HG03135 (cell line): ENCODE measurements around the gene UQCC5.

Experiments used
- ATAC-seq: cut with Tn5 transposase; IDR thresholded peaks from one replicate; pipeline ENCODE4 v1.9.1; 2021; ENCODE audit warnings: mild to moderate bottlenecking, moderate library complexity; ENCODE audit not compliant: unreplicated experiment

UQCC5 gene

DNA sequence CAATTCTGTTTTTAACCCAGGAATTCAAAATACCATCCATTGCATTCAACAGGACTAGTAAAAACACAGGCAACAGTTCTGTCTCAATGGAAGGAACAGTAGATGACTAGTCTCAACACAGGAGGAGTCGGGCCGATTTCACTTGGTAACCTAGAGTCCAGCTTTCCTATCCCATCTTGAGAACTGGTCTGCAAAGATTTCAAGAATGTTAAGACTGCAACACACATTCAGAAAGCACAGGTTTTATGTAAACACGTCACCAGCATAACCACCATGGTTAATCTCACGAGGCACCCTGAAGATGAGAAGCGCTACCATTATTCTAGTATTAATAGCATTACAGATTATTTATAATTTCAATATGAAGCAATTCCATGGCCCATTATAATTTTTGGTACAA is 22.0 kb downstream of the UQCC5 start:
- ATAC-seq: no peak

GRCh38 chr3:52561028-52561747 is 24.8 kb downstream of the UQCC5 start:
- no peak for ATAC-seq

DNA sequence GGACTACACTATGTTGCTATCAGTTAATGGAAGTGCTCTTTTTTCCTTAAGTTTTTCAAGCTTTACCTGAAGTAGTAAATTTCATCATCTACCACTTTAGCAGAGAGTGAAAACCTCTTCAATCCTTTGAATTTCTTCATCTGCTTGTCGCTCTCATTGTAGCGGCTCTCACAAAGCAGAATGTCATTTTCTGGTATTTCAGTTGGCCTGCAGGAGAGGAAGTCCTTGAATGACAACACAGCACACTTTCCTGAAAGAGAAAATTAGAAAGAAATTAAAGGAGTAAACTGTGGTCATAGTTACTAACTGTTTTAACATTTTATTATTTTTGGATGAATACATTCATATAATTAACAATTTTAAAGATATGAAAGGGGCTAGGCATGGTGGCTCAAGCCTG is 27.6 kb downstream of the UQCC5 start:
- ATAC-seq: no peak

DNA sequence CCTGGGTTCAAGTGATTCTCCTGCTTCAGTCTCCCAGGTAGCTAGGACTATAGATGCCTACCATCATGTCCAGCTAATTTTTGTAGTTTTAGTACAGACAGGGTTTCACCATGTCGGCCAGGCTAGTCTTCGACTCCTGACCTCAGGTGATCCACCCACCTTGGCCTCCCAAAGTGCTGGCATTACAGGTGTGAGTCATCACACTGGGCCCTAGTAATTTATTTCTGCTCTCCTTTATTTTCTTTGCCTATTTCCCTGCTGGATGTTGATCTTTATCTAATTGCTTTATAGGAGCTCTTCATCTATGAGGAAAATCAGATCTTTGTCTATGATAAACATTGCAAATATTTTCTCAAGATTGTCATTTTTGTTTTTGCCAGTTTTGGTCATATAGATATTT is 31.7 kb downstream of the UQCC5 start:
- no peak for ATAC-seq

GRCh38 chr3:52570076-52570475 is 33.7 kb downstream of the UQCC5 start:
- no peak for ATAC-seq

GRCh38 chr3:52572221-52572620 is 35.8 kb downstream of the UQCC5 start:
- ATAC-seq: no peak

DNA sequence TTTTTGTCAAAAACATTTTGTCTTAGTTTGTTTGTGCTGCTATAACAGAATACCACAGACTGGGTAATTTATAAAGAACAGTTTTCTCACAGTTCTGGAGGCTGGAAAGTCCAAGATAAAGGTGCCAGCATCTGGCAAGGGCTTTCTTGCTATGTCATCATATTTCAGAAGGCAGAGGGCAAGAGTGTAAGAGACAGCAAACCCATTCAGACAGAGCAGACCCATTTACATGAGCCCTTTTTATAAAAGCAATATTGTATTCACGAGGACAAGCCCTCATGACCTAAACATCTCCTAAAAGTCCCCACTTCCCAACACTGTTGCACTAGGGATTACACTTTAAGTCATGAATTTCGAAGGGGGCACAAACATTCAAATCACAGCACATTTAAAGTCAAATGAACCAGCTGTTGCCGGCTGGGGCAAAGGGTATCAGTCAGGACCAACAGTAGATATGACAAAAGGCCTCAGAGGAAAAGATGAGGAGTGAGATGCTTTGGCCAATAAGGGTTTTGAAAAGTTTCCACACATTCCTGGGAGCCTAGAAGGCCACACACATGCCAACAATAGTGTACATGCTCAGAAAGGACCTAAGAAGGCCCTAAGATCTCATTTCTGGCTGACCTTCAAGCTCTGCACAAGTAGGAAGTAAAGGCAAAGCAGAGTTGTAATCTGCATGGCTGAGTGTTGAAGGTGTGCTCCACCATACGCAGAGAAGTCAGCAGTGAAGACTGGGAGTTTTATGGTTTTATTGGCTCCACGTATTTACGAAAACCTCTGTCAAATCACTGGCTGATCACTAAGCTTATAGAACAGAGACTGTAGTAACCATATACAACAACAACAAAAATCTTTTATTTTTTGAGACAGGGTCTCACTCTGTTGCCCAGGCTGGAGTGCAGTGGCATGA is 37.9 kb downstream of the UQCC5 start:
- ATAC-seq: no peak
